ENCODE data around the gene ZC3H6. TPM values are rescaled to one million over a fixed set of nuclear protein-coding genes. Genes with fewer than 3 reads are reported as not detected.

The ZC3H6 gene
- total and polyA plus RNA-seq, 2 of the 13 experiments (the other 11 are each of a cell fraction or from before 2014, with no cell fraction given): 0.71 to 0.93 TPM

DNA sequence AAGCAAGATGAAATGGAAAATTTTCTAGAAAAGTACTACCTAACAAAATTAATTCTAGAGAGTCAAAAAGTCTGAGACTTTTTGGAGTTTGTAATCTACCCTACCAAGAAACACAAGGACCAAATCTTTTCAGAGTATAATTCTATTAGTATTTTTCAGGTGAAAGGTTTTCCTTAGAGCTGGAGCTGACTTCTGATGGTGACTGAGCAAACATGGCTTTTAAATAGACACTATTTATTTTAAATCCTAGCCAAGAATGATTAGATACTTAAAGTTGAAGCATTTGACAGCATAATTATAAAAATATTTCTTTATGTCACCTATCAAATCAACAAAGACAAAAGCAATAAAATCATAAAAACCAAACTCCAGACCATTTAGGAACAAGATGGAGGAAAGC is 26.6 kb downstream of the ZC3H6 start:
- Histone ChIP-seq H3K27me3 (ENCODE audit: control insufficient read depth in 1 of 2, insufficient read depth in 2 of 2, low read length in 2 of 2) (no peaks in the 10 kb centered on the region), H3K27ac (ENCODE audit: extremely low read length, insufficient read depth, low read length) (no peak overlapping the region), H3K9me3 (ENCODE audit: low read length) (no peaks in the 10 kb centered on the region), H4K20me1 (ENCODE audit: insufficient read depth, low read length) (no peaks in the 10 kb centered on the region), H3K9ac (ENCODE audit: insufficient read depth, low read depth, low read length) (no peak overlapping the region), H3K4me1 (ENCODE audit: insufficient read depth, low read length) (0 out of 2 replicates have a peak, but pooled peaks cover 6% of the 10 kb centered on the region), H3K36me3 (replicated peaks in 1 of 2; ENCODE audit: control insufficient read depth in 1 of 2, insufficient read depth in 2 of 2, low read length in 2 of 2) (no peaks in the 10 kb centered on the region), H3K4me3 (replicated peaks in 1 of 3; ENCODE audit: insufficient read depth in 1 of 3, low read depth in 2 of 3, low read length in 3 of 3) (no peak overlapping the region), H2AFZ (ENCODE audit: low read length) (no peak overlapping the region), H3K79me2 (ENCODE audit: insufficient read depth, low read length) (no peaks in the 10 kb centered on the region), H3K4me2 (ENCODE audit: low read depth, low read length) (no peak overlapping the region)
- no TSS peak for BruUV-seq (replicated peaks)
- in situ Hi-C loops (cut with HindIII; ENCODE audit: extremely low pct_ligation_motif_present, low pct_unique_long_range_greater_than_20kb) (no loop called here), intact Hi-C loops (cut with micrococcal nuclease; ENCODE audit: unreplicated experiment) (no loop called here)
- FAIRE-seq (no peak), ATAC-seq (no peak), DNase-seq (ENCODE audit: low spot score) (no peak)
- POLR2A ChIA-PET: no interaction called here
- CTCF ChIA-PET (ENCODE audit: low intra/inter-chr PET ratio, low total read pairs): no interaction called here
- TF ChIP-seq ZNF557 (CRISPR knock-in tag; IDR thresholded peaks at IDR 0.05) (no peak), MYC (CRISPR knock-in tag; IDR thresholded peaks at IDR 0.05; ENCODE audit: borderline replicate concordance) (no peak), ZNF282 (IDR thresholded peaks at IDR 0.05; ENCODE audit: partially characterized antibody) (no peak), MIER3 (CRISPR knock-in tag; IDR thresholded peaks at IDR 0.05; ENCODE audit: borderline replicate concordance) (no peak), SMAD9 (CRISPR knock-in tag; IDR thresholded peaks at IDR 0.05) (no peak), MAFF (IDR thresholded peaks at IDR 0.05; ENCODE audit: low read depth, low read length) (no peak), ZIK1 (CRISPR knock-in tag; IDR thresholded peaks at IDR 0.05; ENCODE audit: borderline replicate concordance, low read depth) (no peak), HINFP (CRISPR knock-in tag; IDR thresholded peaks at IDR 0.05; ENCODE audit: low read depth) (no peak), ARID2 (CRISPR knock-in tag; IDR thresholded peaks at IDR 0.05; ENCODE audit: borderline replicate concordance) (no peak), ZNF225 (CRISPR knock-in tag; IDR thresholded peaks at IDR 0.05) (no peak), ZHX1 (CRISPR knock-in tag; IDR thresholded peaks at IDR 0.05; ENCODE audit: low read depth) (no peak), ZNF776 (CRISPR knock-in tag; IDR thresholded peaks at IDR 0.05) (no peak), MTF2 (CRISPR knock-in tag; IDR thresholded peaks at IDR 0.05; ENCODE audit: borderline replicate concordance) (no peak), ZSCAN22 (CRISPR knock-in tag; IDR thresholded peaks at IDR 0.05) (no peak), KDM2A (CRISPR knock-in tag; IDR thresholded peaks at IDR 0.05; ENCODE audit: borderline replicate concordance, low read depth) (no peak), ATF7 (IDR thresholded peaks at IDR 0.05) (no peak), ATF7 (CRISPR knock-in tag; IDR thresholded peaks at IDR 0.05) (no peak)
- TF ChIP-seq, protein P1, sequence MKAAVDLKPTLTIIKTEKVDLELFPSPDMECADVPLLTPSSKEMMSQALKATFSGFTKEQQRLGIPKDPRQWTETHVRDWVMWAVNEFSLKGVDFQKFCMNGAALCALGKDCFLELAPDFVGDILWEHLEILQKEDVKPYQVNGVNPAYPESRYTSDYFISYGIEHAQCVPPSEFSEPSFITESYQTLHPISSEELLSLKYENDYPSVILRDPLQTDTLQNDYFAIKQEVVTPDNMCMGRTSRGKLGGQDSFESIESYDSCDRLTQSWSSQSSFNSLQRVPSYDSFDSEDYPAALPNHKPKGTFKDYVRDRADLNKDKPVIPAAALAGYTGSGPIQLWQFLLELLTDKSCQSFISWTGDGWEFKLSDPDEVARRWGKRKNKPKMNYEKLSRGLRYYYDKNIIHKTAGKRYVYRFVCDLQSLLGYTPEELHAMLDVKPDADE (CRISPR knock-in tag; IDR thresholded peaks at IDR 0.05): no peak
